ENCODE data around the gene USP32. TPM values are rescaled to one million over a fixed set of nuclear protein-coding genes. Genes with fewer than 3 reads are reported as not detected.
"Not testable (repeated sequence)": the region's sequence is repeated elsewhere in the genome, so short reads cannot be mapped to it uniquely, and the experiment has no call there.

USP32 gene
- total RNA-seq, 1 donor from 2014 or later = 22.8 TPM

DNA sequence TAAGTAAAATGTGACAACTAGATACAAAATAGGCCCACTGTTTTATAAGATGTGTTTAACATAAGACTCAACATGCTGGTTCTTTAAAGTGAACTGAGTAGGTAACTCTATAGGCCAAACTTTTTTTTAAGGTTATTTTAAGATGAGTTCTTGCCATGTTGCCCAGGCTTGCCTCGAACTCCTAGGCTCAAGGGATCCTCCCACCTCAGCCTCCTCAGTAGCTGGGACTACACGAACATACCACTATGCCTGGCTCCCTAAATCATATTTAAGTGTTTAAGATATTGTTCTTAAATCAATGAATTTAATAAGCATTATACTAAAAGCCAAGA, 69.9 kb downstream of the USP32 start:
- Histone ChIP-seq H3K27me3 (ENCODE audit: low read depth) (no peaks in the 10 kb centered on the region), H3K4me1 (no peaks in the 10 kb centered on the region), H3K9me3 (replicated peaks) (no peaks in the 10 kb centered on the region), H3K36me3 (no peaks in the 10 kb centered on the region), H3K27ac (replicated peaks) (no peak overlapping the region), H3K4me3 (no peak overlapping the region)
- intact Hi-C loops (cut with micrococcal nuclease) = no loop called here
- DNase-seq = no peak
- TF ChIP-seq, protein P1, sequence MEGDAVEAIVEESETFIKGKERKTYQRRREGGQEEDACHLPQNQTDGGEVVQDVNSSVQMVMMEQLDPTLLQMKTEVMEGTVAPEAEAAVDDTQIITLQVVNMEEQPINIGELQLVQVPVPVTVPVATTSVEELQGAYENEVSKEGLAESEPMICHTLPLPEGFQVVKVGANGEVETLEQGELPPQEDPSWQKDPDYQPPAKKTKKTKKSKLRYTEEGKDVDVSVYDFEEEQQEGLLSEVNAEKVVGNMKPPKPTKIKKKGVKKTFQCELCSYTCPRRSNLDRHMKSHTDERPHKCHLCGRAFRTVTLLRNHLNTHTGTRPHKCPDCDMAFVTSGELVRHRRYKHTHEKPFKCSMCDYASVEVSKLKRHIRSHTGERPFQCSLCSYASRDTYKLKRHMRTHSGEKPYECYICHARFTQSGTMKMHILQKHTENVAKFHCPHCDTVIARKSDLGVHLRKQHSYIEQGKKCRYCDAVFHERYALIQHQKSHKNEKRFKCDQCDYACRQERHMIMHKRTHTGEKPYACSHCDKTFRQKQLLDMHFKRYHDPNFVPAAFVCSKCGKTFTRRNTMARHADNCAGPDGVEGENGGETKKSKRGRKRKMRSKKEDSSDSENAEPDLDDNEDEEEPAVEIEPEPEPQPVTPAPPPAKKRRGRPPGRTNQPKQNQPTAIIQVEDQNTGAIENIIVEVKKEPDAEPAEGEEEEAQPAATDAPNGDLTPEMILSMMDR (IDR thresholded peaks at IDR 0.05; ENCODE audit: borderline replicate concordance) = no peak

- TF ChIP-seq, protein P1 (IDR thresholded peaks at IDR 0.05; ENCODE audit: borderline replicate concordance) = no peak
- H3K36me3 ChIP-seq = no peaks in the 10 kb centered on the region
- H3K9me3 ChIP-seq (replicated peaks) = no peaks in the 10 kb centered on the region
- intact Hi-C loops (cut with micrococcal nuclease) = no loop called here
- no peaks in the 10 kb centered on the region for H3K4me1 ChIP-seq
- H3K27ac ChIP-seq (replicated peaks) = no peak overlapping the region
- no peak overlapping the region for H3K4me3 ChIP-seq
- no peak for DNase-seq
- no peaks in the 10 kb centered on the region for H3K27me3 ChIP-seq (ENCODE audit: low read depth)
Measured at GRCh38 chr17:60321336-60322055, 70.4 kb downstream of the USP32 start.

- intact Hi-C loops (cut with micrococcal nuclease) = no loop called here
- H3K4me3 ChIP-seq = no peak overlapping the region
- H3K4me1 ChIP-seq = no peaks in the 10 kb centered on the region
- H3K27me3 ChIP-seq (ENCODE audit: low read depth) = no peaks in the 10 kb centered on the region
- no peak for DNase-seq
- H3K36me3 ChIP-seq = no peaks in the 10 kb centered on the region
- TF ChIP-seq, protein P1 (IDR thresholded peaks at IDR 0.05; ENCODE audit: borderline replicate concordance) = no peak
- H3K9me3 ChIP-seq (replicated peaks) = no peaks in the 10 kb centered on the region
- H3K27ac ChIP-seq (replicated peaks) = no peak overlapping the region
Measured at GRCh38 chr17:60318830-60319229, 73.1 kb downstream of the USP32 start.

DNA sequence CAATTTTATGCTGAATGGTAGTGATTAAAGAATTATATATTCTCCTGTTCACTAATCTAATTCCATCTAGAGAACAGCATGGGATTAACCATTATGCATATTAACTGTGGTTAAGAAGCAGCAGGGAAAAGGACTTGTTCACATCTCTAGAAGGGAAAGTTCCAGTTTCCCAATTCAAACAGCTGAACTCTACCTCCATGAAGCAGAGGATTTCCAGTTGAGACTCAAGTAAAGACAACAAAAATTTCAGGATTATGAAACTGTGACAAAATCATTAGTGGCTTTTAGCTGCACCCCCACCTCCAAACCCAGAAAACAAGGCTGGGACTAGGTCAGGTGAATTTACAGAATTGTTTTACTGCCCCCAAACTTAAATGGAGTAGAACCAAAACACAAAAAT, 73.6 kb downstream of the USP32 start:
- H3K36me3 ChIP-seq = no peaks in the 10 kb centered on the region
- no peak for DNase-seq
- no peak overlapping the region for H3K4me3 ChIP-seq
- no peaks in the 10 kb centered on the region for H3K27me3 ChIP-seq (ENCODE audit: low read depth)
- no peaks in the 10 kb centered on the region for H3K9me3 ChIP-seq (replicated peaks)
- no peak overlapping the region for H3K27ac ChIP-seq (replicated peaks)
- TF ChIP-seq, protein P1 (IDR thresholded peaks at IDR 0.05; ENCODE audit: borderline replicate concordance) = no peak
- no peaks in the 10 kb centered on the region for H3K4me1 ChIP-seq
- intact Hi-C loops (cut with micrococcal nuclease) = no loop called here

DNA sequence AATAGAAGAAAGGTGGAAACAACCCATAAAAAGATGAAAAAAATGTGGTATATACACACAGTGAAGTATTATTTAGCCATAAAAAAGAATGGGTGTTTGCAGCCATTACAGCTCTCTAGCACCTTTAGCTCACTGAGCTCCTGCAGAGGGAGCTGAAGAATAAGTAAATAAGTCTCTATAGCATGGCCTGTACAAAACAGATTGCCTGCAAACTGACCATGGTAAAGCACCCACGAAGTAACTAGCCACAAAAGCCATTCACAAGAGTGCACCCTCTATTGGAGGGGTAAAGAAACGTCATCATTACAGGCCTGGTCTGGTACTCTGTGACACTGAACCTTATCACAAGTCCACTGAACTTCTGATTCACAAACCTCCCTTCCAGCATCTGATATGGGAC, 76.3 kb downstream of the USP32 start:
- Histone ChIP-seq H3K36me3 (no peaks in the 10 kb centered on the region), H3K27ac (replicated peaks) (no peak overlapping the region), H3K4me1 (no peaks in the 10 kb centered on the region), H3K4me3 (no peak overlapping the region), H3K27me3 (ENCODE audit: low read depth) (no peaks in the 10 kb centered on the region), H3K9me3 (replicated peaks) (no peaks in the 10 kb centered on the region)
- TF ChIP-seq, protein P1 (IDR thresholded peaks at IDR 0.05; ENCODE audit: borderline replicate concordance) = no peak
- intact Hi-C loops (cut with micrococcal nuclease) = no loop called here
- DNase-seq = no peak

GRCh38 chr17:60314900-60315299, 77.0 kb downstream of the USP32 start:
- intact Hi-C loops (cut with micrococcal nuclease); H3K27me3 ChIP-seq (ENCODE audit: low read depth); H3K4me1 ChIP-seq; DNase-seq; H3K9me3 ChIP-seq (replicated peaks); H3K27ac ChIP-seq (replicated peaks); H3K4me3 ChIP-seq; H3K36me3 ChIP-seq: not testable (repeated sequence)

Data from left ventricle myocardium inferior (tissue), 1 donor.